GM23248 (cell line): Measurements from ENCODE around the gene SPNS3. TPM values are rescaled to one million over a fixed set of nuclear protein-coding genes. Genes with fewer than 3 reads are reported as not detected.

ENCODE experiments used
- DNase-seq: peaks from one replicate; pipeline ENCODE4 v3.0.0-alpha.2; 2015
- H2AFZ ChIP-seq: fragments of 200-600 bp; sonication (generic); 2 replicates; pipeline ENCODE4 v1.6.1; 2016; ENCODE audit warnings: antibody characterized with exemption
- H3F3A ChIP-seq: fragments of 200-600 bp; sonication (generic); 2 replicates; pipeline ENCODE4 v1.6.1; 2016; ENCODE audit warnings: mild to moderate bottlenecking, antibody characterized with exemption, mixed run types; ENCODE audit not compliant: insufficient read depth
- H3K27ac ChIP-seq: fragments of 200-600 bp; sonication (generic); 2 replicates; pipeline ENCODE4 v1.5.1; 2016; ENCODE audit warnings: mild to moderate bottlenecking
- H3K27me3 ChIP-seq: fragments of 200-600 bp; sonication (generic); replicated peaks from 2 replicates; pipeline ENCODE4 v1.6.1; 2016; ENCODE audit warnings: mild to moderate bottlenecking; ENCODE audit not compliant: insufficient read depth
- H3K36me3 ChIP-seq: fragments of 200-600 bp; sonication (generic); 2 replicates; pipeline ENCODE4 v1.6.1; 2016; ENCODE audit warnings: low read depth, mild to moderate bottlenecking
- H3K4me1 ChIP-seq: fragments of 200-600 bp; sonication (generic); 2 replicates; pipeline ENCODE4 v1.6.1; 2016; ENCODE audit warnings: mild to moderate bottlenecking; ENCODE audit not compliant: insufficient read depth
- H3K4me2 ChIP-seq: fragments of 200-600 bp; sonication (generic); one replicate; pipeline ENCODE4 v1.6.1; 2016; ENCODE audit warnings: mild to moderate bottlenecking; ENCODE audit not compliant: unreplicated experiment
- H3K4me3 ChIP-seq: fragments of 200-600 bp; sonication (generic); 2 replicates; pipeline ENCODE4 v1.5.1; 2016; ENCODE audit warnings: mild to moderate bottlenecking
- H3K79me2 ChIP-seq: fragments of 200-600 bp; sonication (generic); 2 replicates; pipeline ENCODE4 v1.6.1; 2016; ENCODE audit warnings: mild to moderate bottlenecking; ENCODE audit not compliant: insufficient read depth
- H3K9ac ChIP-seq: fragments of 200-600 bp; sonication (generic); 2 replicates; pipeline ENCODE4 v1.6.1; 2016; ENCODE audit warnings: mild to moderate bottlenecking
- H3K9me2 ChIP-seq: fragments of 200-600 bp; sonication (generic); 2 replicates; pipeline ENCODE4 v1.6.1; 2016; ENCODE audit warnings: mixed run types, mild to moderate bottlenecking, moderate library complexity; ENCODE audit not compliant: insufficient read depth
- H3K9me3 ChIP-seq: fragments of 200-600 bp; sonication (generic); one replicate; pipeline ENCODE4 v1.6.1; 2017; ENCODE audit warnings: low read depth
- H4K20me1 ChIP-seq: fragments of 200-600 bp; sonication (generic); 2 replicates; pipeline ENCODE4 v1.6.0; 2016; ENCODE audit not compliant: insufficient read depth
- EZH2 ChIP-seq: fragments of 200-600 bp; sonication (generic); IDR thresholded peaks from 2 replicates; pipeline ENCODE4 v1.6.1; 2018; ENCODE audit warnings: antibody characterized with exemption, mild to moderate bottlenecking; ENCODE audit not compliant: insufficient read depth, poor library complexity, severe bottlenecking
- EZH2phosphoT487 ChIP-seq: fragments of 200-600 bp; sonication (generic); IDR thresholded peaks from 2 replicates; pipeline ENCODE4 v1.6.1; 2018; ENCODE audit warnings: antibody characterized with exemption, moderate library complexity, mild to moderate bottlenecking, low read depth; ENCODE audit not compliant: insufficient read depth
- WGBS, 2 experiments: methylation state at CpG; one replicate each; pipeline ENCODE4 v1.1.6; 2015 to 2017; ENCODE audit warnings: low lambda C conversion rate in 2 of 2, low coverage in 1 of 2; ENCODE audit errors: missing lambda C conversion rate in 2 of 2; 5-methylcytosine and 5-hydroxymethylcytosine counted together
- in situ Hi-C: fragments of 300-500 bp; cut with MboI; formaldehyde crosslinking; loops from 2 replicates; pipeline ENCODE4 v1.15.0; 2020
- polyA plus RNA-seq: library from polyadenylated mRNA; unstranded; fragments of >200 nt; fragmentation: Nextera tagmentation; extraction: Ambion mirVana; gene quantifications from 2 replicates; pipeline ENCODE4 v1.2.1, GENCODE V29; 2016
- total RNA-seq: library from RNA; depleted of rRNA; stranded (reverse); fragments of >200 nt; shearing (Covaris generic); gene quantifications from 2 replicates; pipeline ENCODE4 v1.2.3, GENCODE V29; 2014

SPNS3 gene
- total and polyA plus RNA-seq, 2 experiments from 2014 or later = not detected

- no peaks in the 10 kb centered on the region for H3K9me2 ChIP-seq
- DNase-seq = no peak
- no peak overlapping the region for H3K4me3 ChIP-seq
- peaks cover 15% of the 10 kb centered on the region for H3K27me3 ChIP-seq
- no peak overlapping the region for H3K9ac ChIP-seq
- no peaks in the 10 kb centered on the region for H3K4me1 ChIP-seq
- H3K36me3 ChIP-seq = no peaks in the 10 kb centered on the region
- TF ChIP-seq EZH2 = no peak
- TF ChIP-seq EZH2phosphoT487 = no peak
- H2AFZ ChIP-seq = no peak overlapping the region
- no peaks in the 10 kb centered on the region for H4K20me1 ChIP-seq
- in situ Hi-C loops = no loop called here
- no peaks in the 10 kb centered on the region for H3K9me3 ChIP-seq
- no peak overlapping the region for H3K27ac ChIP-seq
- no peak overlapping the region for H3K4me2 ChIP-seq
- WGBS, 2 experiments = 79 to 83% methylated on average over 11 to 13 of the region's 13 CpGs
- no peaks in the 10 kb centered on the region for H3K79me2 ChIP-seq
- no peaks in the 10 kb centered on the region for H3F3A ChIP-seq
Measured at GRCh38 chr17:4445731-4446130, 12.0 kb downstream of the SPNS3 start.

- Histone ChIP-seq H3K4me2 (no peak overlapping the region), H3K36me3 (no peaks in the 10 kb centered on the region), H3K27me3 (peaks cover 7% of the 10 kb centered on the region; the same call in 1 of the 2 replicates), H3K4me3 (no peak overlapping the region), H2AFZ (no peak overlapping the region), H3K9ac (no peak overlapping the region), H3K4me1 (no peaks in the 10 kb centered on the region), H3F3A (no peaks in the 10 kb centered on the region), H3K27ac (no peak overlapping the region), H3K79me2 (no peaks in the 10 kb centered on the region), H3K9me3 (no peaks in the 10 kb centered on the region), H3K9me2 (no peaks in the 10 kb centered on the region), H4K20me1 (no peaks in the 10 kb centered on the region)
- in situ Hi-C loops = no loop called here
- TF ChIP-seq EZH2phosphoT487 (no peak), EZH2 (no peak)
- WGBS, 2 experiments = 63 to 74% methylated on average over 16 to 20 of the region's 20 CpGs
- no peak for DNase-seq
Measured at GRCh38 chr17:4446326-4447071, 12.8 kb downstream of the SPNS3 start.

- Histone ChIP-seq H4K20me1 (no peaks in the 10 kb centered on the region), H2AFZ (no peak overlapping the region), H3K36me3 (no peaks in the 10 kb centered on the region), H3K9me2 (no peaks in the 10 kb centered on the region), H3K4me3 (no peak overlapping the region), H3K9ac (no peak overlapping the region), H3K27ac (no peak overlapping the region), H3K27me3 (no peaks in the 10 kb centered on the region; the same call in 1 of the 2 replicates), H3F3A (no peaks in the 10 kb centered on the region), H3K9me3 (no peaks in the 10 kb centered on the region), H3K4me2 (no peak overlapping the region), H3K79me2 (no peaks in the 10 kb centered on the region), H3K4me1 (no peaks in the 10 kb centered on the region)
- peak; percentile 73 for DNase-seq
- TF ChIP-seq EZH2 = no peak
- TF ChIP-seq EZH2phosphoT487 = no peak
- in situ Hi-C loops = no loop called here
- WGBS, 2 experiments = 16 to 20% methylated on average over 10 to 11 of the region's 11 CpGs
Measured at GRCh38 chr17:4448197-4448980, 14.6 kb downstream of the SPNS3 start.

GRCh38 chr17:4449736-4450135 lies 16.0 kb downstream of the SPNS3 start:
- no peak overlapping the region for H2AFZ ChIP-seq
- no peaks in the 10 kb centered on the region for H3K79me2 ChIP-seq
- no peaks in the 10 kb centered on the region; the same call in 1 of the 2 replicates for H3K27me3 ChIP-seq
- WGBS, 2 experiments = 40 to 41% methylated on average over 7 to 11 of the region's 11 CpGs
- no peaks in the 10 kb centered on the region for H4K20me1 ChIP-seq
- H3K9ac ChIP-seq = no peak overlapping the region
- DNase-seq = peak; percentile 20
- no peak overlapping the region for H3K4me2 ChIP-seq
- in situ Hi-C loops = no loop called here
- no peaks in the 10 kb centered on the region for H3K4me1 ChIP-seq
- H3K27ac ChIP-seq = no peak overlapping the region
- no peaks in the 10 kb centered on the region for H3F3A ChIP-seq
- H3K4me3 ChIP-seq = no peak overlapping the region
- no peaks in the 10 kb centered on the region for H3K9me2 ChIP-seq
- no peaks in the 10 kb centered on the region for H3K36me3 ChIP-seq
- TF ChIP-seq EZH2phosphoT487 = no peak
- no peak for TF ChIP-seq EZH2
- no peaks in the 10 kb centered on the region for H3K9me3 ChIP-seq
